A673 (cell line): ENCODE measurements around the gene DDX54.

Experiments used
- CTCF ChIP-seq: fragments of 300-800, 200-600 bp; sonication (generic); conservative IDR thresholded peaks from 2 replicates; pipeline ENCODE4 v1.5.1; 2017; ENCODE audit warnings: low read depth, mild to moderate bottlenecking, antibody characterized with exemption, low read length, moderate library complexity, mixed read lengths
- EZH2 ChIP-seq: fragments of 200-600 bp; sonication (generic); IDR thresholded peaks from 2 replicates; pipeline ENCODE4 v1.6.1; 2017; ENCODE audit warnings: borderline replicate concordance, low read depth, mild to moderate bottlenecking, mixed read lengths, antibody characterized with exemption, low read length; ENCODE audit not compliant: poor library complexity, severe bottlenecking

DNA sequence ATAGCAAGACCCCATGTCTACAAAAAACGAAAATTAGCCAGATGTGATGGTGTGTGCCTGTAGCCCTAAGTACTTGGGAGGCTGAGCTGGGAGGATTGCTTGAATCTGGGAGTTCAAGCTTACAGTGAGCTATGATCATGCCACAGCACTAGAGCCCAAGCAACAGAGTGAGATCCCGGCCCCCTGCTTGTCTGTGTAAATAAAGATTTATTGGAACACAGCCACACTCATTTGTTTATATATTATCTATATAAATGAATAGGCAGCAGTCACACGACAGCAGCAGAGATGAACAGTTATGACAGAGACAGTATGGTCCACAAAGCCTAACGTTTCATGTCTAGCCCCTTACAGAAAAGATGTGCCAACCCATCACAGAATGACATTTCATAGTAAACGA lies 14.8 kb downstream of the DDX54 start:
- TF ChIP-seq CTCF = no peak
- no peak for TF ChIP-seq EZH2
